ENCODE measurements around the gene IPO9. TPM values are rescaled to one million over a fixed set of nuclear protein-coding genes. Genes with fewer than 3 reads are reported as not detected.

IPO9 gene
- total RNA-seq, 4 donors from 2014 or later = 10.1 to 17.2 (median 12.3) TPM

GRCh38 chr1:201895120-201895665, 66.2 kb downstream of the IPO9 start:
- peak overlapping the region in 3 of 4 donors; percentile 75 to 85 (median 77) for H3K27ac ChIP-seq
- intact Hi-C loops (cut with DNase I) = loop anchor here (5.0 to 10.0 kb wide), 2 partner anchors 77 to 230 kb away; partner anchors contain the start of gene GPR37L1
- H3K36me3 ChIP-seq = no peaks in the 10 kb centered on the region
- H3K4me1 ChIP-seq = peaks cover 0 to 69% (median 0%) of the 10 kb centered on the region in 3 donors
- WGBS, 2 donors = 24 to 40% methylated on average over 2 of the region's 7 CpGs
- TF ChIP-seq POLR2A (IDR thresholded peaks at IDR 0.05) = no peak
- no peak for TF ChIP-seq CTCF (IDR thresholded peaks at IDR 0.05)
- no peak overlapping the region for H3K4me3 ChIP-seq
- H3K27me3 ChIP-seq = peaks cover 0 to 7% (median 0%) of the 10 kb centered on the region in 4 donors
- H3K9me3 ChIP-seq = no peaks in the 10 kb centered on the region
- DNase-seq = no peak

DNA sequence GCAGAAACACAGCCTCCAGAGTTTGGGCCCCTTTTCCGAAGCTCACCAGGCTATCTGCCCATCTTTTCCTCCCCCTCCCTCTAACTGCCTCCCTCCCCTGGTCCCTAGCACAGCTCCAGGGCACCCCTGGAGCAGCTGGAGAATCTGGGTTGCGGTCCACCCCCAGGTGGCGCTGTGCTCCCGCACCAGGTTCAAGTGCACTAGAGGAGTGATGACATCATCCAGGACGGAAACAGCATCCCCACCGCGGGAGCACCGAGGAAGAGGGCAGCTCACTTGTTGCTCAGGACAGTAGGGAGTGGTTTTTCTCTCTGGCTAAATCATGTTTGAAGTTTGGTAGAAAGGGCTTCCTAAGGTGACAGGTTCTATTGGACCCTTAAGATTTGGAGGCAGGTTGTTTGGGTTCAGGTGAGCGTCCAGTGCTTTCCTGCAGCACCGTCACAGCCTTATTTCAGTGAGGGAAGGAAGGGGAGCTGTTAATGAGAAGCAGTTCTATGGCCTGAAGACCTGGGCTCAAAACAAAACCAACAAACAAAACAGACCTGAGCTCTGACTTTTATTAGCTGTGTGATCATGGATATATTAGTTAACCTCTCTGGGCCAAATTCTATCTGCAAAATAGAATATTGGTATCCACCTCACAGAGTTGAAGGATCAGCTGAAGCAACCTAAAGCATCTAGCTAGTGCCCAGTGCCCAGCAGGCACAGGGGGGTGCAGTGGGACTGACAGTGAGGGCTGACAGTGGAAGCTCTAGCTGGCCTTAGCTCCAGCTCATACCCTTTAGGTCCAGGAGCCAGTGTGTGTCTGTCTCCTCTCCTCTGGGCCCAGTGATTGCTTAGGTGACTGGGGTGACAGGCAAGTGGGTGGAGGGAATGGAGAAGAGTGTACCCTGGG, 67.2 kb downstream of the IPO9 start:
- WGBS, 2 donors = 16 to 74% methylated on average over 2 to 10 of the region's 10 CpGs
- TF ChIP-seq CTCF (IDR thresholded peaks at IDR 0.05) (peak; percentile 91 to 97 (median 92)), POLR2A (IDR thresholded peaks at IDR 0.05) (no peak)
- no peaks in the 10 kb centered on the region for H3K36me3 ChIP-seq
- no peaks in the 10 kb centered on the region for H3K9me3 ChIP-seq
- H3K27me3 ChIP-seq = peaks cover 0 to 2% (median 0%) of the 10 kb centered on the region in 4 donors
- peaks cover 0 to 72% (median 0%) of the 10 kb centered on the region in 3 donors for H3K4me1 ChIP-seq
- no peak overlapping the region for H3K4me3 ChIP-seq
- peak overlapping the region; percentile 7 to 85 (median 76) for H3K27ac ChIP-seq
- intact Hi-C loops (cut with DNase I) = loop anchor here (5.0 to 10.0 kb wide), 2 partner anchors 76 to 229 kb away; partner anchors contain the start of gene GPR37L1
- no peak for DNase-seq

DNA sequence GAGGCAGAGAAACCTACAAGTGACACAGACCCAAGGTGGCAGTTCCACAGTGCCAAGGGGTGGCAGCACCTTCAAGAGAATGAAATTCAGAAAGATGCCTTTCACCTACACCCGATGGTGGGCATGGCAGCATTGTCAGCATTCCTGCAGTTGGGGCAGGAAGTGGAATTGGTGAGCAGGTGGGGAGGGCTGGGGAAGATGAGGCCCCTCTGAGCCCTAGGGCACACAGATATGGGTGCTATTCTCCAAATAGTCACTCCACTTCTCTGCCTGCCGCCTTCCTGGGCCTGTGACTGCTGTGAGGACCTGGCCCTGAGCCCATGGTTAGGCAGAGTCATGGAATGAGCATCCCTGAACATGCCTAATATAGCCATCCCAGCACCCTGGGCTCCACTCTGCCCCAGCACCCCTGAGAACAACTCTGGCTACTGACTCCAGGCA, 68.0 kb downstream of the IPO9 start:
- H3K4me3 ChIP-seq = no peak overlapping the region
- intact Hi-C loops (cut with DNase I) = loop anchor here (5.0 to 10.0 kb wide), 2 partner anchors 75 to 228 kb away; partner anchors contain the start of gene GPR37L1
- TF ChIP-seq POLR2A (IDR thresholded peaks at IDR 0.05) = no peak
- no peak for TF ChIP-seq CTCF (IDR thresholded peaks at IDR 0.05)
- H3K27me3 ChIP-seq = no peaks in the 10 kb centered on the region
- DNase-seq = no peak
- WGBS, 2 donors = 18% methylated on average over 1 of the region's 2 CpGs; no CpG with 5 or more reads in 1 of the 2 donors
- peak overlapping the region; percentile 7 to 85 (median 76) for H3K27ac ChIP-seq
- H3K4me1 ChIP-seq = peaks cover 0 to 72% (median 0%) of the 10 kb centered on the region in 3 donors
- H3K36me3 ChIP-seq = no peaks in the 10 kb centered on the region
- H3K9me3 ChIP-seq = no peaks in the 10 kb centered on the region

- Histone ChIP-seq H3K4me1 (peaks cover 5 to 78% (median 6%) of the 10 kb centered on the region in 3 donors), H3K9me3 (no peaks in the 10 kb centered on the region), H3K27me3 (no peaks in the 10 kb centered on the region), H3K4me3 (no peak overlapping the region), H3K27ac (peak overlapping the region; percentile 7 to 85 (median 76)), H3K36me3 (no peaks in the 10 kb centered on the region)
- TF ChIP-seq CTCF (IDR thresholded peaks at IDR 0.05) (no peak), POLR2A (IDR thresholded peaks at IDR 0.05) (no peak)
- WGBS, 2 donors = 60 to 62% methylated on average over 4 of the region's 4 CpGs
- no peak for DNase-seq
- intact Hi-C loops (cut with DNase I) = loop anchor here (5.0 to 10.0 kb wide), 2 partner anchors 74 to 226 kb away; partner anchors contain the start of gene GPR37L1
Observed at GRCh38 chr1:201898240-201898894, 69.4 kb downstream of the IPO9 start.

All from esophagus squamous epithelium (tissue), 5 donors.